ENCODE results near the gene MSL1.
A peak's percentile ranks its signal among the peaks of the same experiment; 100 is the strongest.

DNA sequence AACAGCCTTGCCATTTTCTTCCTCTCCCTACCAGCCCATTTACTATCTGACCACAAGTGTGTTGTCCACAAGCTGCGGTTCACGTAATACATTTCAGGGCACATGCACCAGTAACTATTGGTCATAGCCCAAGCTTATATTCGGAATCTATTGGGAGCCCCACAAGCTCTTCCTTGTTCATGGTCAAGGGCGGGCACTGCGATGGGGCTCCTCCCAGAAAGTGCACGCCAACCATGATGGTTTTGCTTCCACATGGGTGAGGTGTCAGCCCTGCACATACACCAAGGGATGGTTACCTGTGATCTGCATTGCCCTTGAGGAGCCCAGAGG is 46.9 kb upstream of the MSL1 start:
- TF ChIP-seq, protein P1, sequence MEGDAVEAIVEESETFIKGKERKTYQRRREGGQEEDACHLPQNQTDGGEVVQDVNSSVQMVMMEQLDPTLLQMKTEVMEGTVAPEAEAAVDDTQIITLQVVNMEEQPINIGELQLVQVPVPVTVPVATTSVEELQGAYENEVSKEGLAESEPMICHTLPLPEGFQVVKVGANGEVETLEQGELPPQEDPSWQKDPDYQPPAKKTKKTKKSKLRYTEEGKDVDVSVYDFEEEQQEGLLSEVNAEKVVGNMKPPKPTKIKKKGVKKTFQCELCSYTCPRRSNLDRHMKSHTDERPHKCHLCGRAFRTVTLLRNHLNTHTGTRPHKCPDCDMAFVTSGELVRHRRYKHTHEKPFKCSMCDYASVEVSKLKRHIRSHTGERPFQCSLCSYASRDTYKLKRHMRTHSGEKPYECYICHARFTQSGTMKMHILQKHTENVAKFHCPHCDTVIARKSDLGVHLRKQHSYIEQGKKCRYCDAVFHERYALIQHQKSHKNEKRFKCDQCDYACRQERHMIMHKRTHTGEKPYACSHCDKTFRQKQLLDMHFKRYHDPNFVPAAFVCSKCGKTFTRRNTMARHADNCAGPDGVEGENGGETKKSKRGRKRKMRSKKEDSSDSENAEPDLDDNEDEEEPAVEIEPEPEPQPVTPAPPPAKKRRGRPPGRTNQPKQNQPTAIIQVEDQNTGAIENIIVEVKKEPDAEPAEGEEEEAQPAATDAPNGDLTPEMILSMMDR (IDR thresholded peaks at IDR 0.05), result no peak
- TF ChIP-seq POLR2A (IDR thresholded peaks at IDR 0.05), result peak in 1 of 2 donors; percentile 1
